Upper lobe of left lung (tissue), 4 donors: ENCODE measurements around the gene AKAP11.

Source experiments
- CTCF ChIP-seq, 6 experiments: fragments of 450-650 bp in 4 of 6; fragments of 200-600 bp in 2 of 6; sonication (generic) in 2 of 6; IDR thresholded peaks; one replicate each; pipeline ENCODE4 v1.5.1; 2016 to 2019; ENCODE audit warnings: antibody characterized with exemption in 6 of 6
- EP300 ChIP-seq, 4 donors: sonication (generic); formaldehyde crosslinking; IDR thresholded peaks; one replicate each; pipeline ENCODE4 v1.5.1; 2017; ENCODE audit warnings: antibody characterized with exemption in 4 of 4, control low read depth in 2 of 4
- POLR2A ChIP-seq, 4 donors: fragments of 450-650 bp; IDR thresholded peaks; one replicate each; pipeline ENCODE4 v1.5.1; 2016 to 2017; ENCODE audit warnings: antibody characterized with exemption in 4 of 4, mild to moderate bottlenecking in 2 of 4

- TF ChIP-seq CTCF (IDR thresholded peaks at IDR 0.05) (no peak), POLR2A (IDR thresholded peaks at IDR 0.05) (no peak), EP300 (IDR thresholded peaks at IDR 0.05) (no peak)
Measured at GRCh38 chr13:42279080-42279479, 7.1 kb downstream of the AKAP11 start.
